ENCODE results near the gene SNAP23.

The SNAP23 gene

GRCh38 chr15:42491539-42492225 is 3.8 kb upstream of the SNAP23 start:
- Histone ChIP-seq H3K4me3 (peak overlapping the region; percentile 65 to 90 (median 84)), H3K27ac (peak overlapping the region in 20 of 21 experiments; percentile 85 to 97 (median 94))

- Histone ChIP-seq H3K4me3 (no peak overlapping the region), H3K27ac (peak overlapping the region in 12 of 21 experiments; percentile 9 to 93 (median 86))
Measured at GRCh38 chr15:42493679-42494078, 1.8 kb upstream of the SNAP23 start.

GRCh38 chr15:42494998-42495360 is 455 bp upstream of the SNAP23 start:
- Histone ChIP-seq H3K4me3 (peak overlapping the region; percentile 47 to 83 (median 68)), H3K27ac (peak overlapping the region; percentile 9 to 93 (median 85))

GRCh38 chr15:42498212-42499068 is 3.0 kb downstream of the SNAP23 start:
- H3K4me3 ChIP-seq, result no peak overlapping the region
- H3K27ac ChIP-seq, result peak overlapping the region in 8 of 21 experiments; percentile 8 to 66 (median 42)

- no peak overlapping the region for H3K4me3 ChIP-seq
- peak overlapping the region in 12 of 21 experiments; percentile 10 to 74 (median 46) for H3K27ac ChIP-seq
Measured at GRCh38 chr15:42499858-42500609, 4.6 kb downstream of the SNAP23 start.

GRCh38 chr15:42502477-42502876 is 7.0 kb downstream of the SNAP23 start:
- Histone ChIP-seq H3K4me3 (no peak overlapping the region), H3K27ac (peak overlapping the region in 2 of 21 experiments; percentile 4 to 9)

GRCh38 chr15:42503825-42504224 is 8.4 kb downstream of the SNAP23 start:
- Histone ChIP-seq H3K4me3 (no peak overlapping the region), H3K27ac (peak overlapping the region in 2 of 21 experiments; percentile 22 to 58)

- H3K4me3 ChIP-seq, result no peak overlapping the region
- no peak overlapping the region for H3K27ac ChIP-seq
Measured at GRCh38 chr15:42504631-42505030, 9.2 kb downstream of the SNAP23 start.

- Histone ChIP-seq H3K27ac (no peak overlapping the region), H3K4me3 (no peak overlapping the region)
Measured at GRCh38 chr15:42507514-42507913, 12.1 kb downstream of the SNAP23 start.

- Histone ChIP-seq H3K27ac (no peak overlapping the region), H3K4me3 (no peak overlapping the region)
Measured at GRCh38 chr15:42508263-42508690, 12.8 kb downstream of the SNAP23 start.

- H3K27ac ChIP-seq, result peak overlapping the region in 3 of 21 experiments; percentile 18 to 51 (median 47)
- no peak overlapping the region for H3K4me3 ChIP-seq
Measured at GRCh38 chr15:42510258-42511006, 15.0 kb downstream of the SNAP23 start.

- Histone ChIP-seq H3K27ac (peak overlapping the region in 4 of 21 experiments; percentile 6 to 51 (median 32)), H3K4me3 (no peak overlapping the region)
Measured at GRCh38 chr15:42511007-42511391, 15.6 kb downstream of the SNAP23 start.

GRCh38 chr15:42523331-42523730 is 27.9 kb downstream of the SNAP23 start:
- Histone ChIP-seq H3K4me3 (no peak overlapping the region), H3K27ac (no peak overlapping the region)

GRCh38 chr15:42528970-42529369 is 33.5 kb downstream of the SNAP23 start:
- H3K4me3 ChIP-seq, result no peak overlapping the region

GRCh38 chr15:42533246-42533645 is 37.8 kb downstream of the SNAP23 start:
- Histone ChIP-seq H3K4me3 (no peak overlapping the region), H3K27ac (no peak overlapping the region)

More at GRCh38 chr15:42528970-42529369, 33.5 kb downstream of the SNAP23 start:
- H3K27ac ChIP-seq, result no peak overlapping the region

GRCh38 chr15:42544853-42545629 is 49.6 kb downstream of the SNAP23 start:
- Histone ChIP-seq H3K27ac (no peak overlapping the region), H3K4me3 (no peak overlapping the region)

GRCh38 chr15:42547918-42548248 is 52.4 kb downstream of the SNAP23 start:
- peak overlapping the region; percentile 65 to 98 (median 90) for H3K27ac ChIP-seq
- H3K4me3 ChIP-seq, result peak overlapping the region; percentile 76 to 98 (median 82)

- peak within 1 kb of the TSS; percentile 65 to 98 (median 90) for H3K27ac ChIP-seq
- peak within 1 kb of the TSS; percentile 76 to 98 (median 82) for H3K4me3 ChIP-seq
Measured at GRCh38 chr15:42548249-42549031, 53.0 kb downstream of the SNAP23 start, which contains the start of the genes HAUS2 and LRRC57. TSS of gene HAUS2 (plus strand) at chr15:42548838. CDS start at chr15:42548873, 35 bp downstream. TSS of gene LRRC57 (minus strand) at chr15:42548793. CDS start at chr15:42548434, 359 bp downstream.
